GM11168 (cell line): ENCODE results near the gene ATAD3C.
"Not testable (repeated sequence)": the region's sequence is repeated elsewhere in the genome, so short reads cannot be mapped to it uniquely, and the experiment has no call there.

Experiments
- in situ Hi-C: fragments of 300-500 bp; cut with MboI; formaldehyde crosslinking; loops from one replicate; pipeline ENCODE4 v1.12.0; 2022; ENCODE audit warnings: low sequenced_read_pairs; ENCODE audit not compliant: unreplicated experiment

The ATAD3C gene

DNA sequence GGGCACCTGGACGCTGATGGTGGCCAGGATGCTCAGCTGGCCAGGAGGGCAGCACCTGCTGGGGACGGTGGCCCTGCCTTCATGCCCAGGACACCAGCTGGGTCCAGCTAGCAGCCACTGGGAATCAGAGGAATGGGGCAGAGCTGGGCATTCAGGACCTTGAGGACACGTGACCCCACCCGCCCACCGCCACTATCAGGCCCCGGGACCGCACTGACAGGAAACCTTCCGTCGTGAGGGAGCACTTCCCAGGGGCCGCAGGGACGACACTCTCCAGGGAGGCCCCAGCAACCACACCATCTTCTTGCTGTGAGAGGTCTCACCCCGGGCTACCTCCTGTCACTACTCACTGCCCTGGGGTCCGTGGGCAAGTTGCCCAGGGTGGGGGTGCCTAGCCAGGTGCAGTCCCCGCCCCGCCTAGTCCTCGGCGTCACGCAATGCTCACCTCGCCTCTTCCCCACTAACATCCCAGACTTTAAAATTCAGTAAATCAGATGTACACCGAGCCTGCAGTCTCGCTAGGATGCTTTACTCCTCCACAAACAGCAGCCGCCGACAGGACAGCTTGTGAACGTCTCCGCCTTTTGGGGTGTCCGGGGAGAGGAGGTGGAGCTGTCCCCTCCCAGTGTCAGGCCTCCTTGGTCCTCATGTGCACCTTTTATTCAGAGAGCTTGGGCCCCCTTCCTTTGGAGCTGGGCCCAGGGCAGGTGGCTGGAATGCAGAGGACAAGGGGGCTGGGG, 9.1 kb upstream of the ATAD3C start:
- in situ Hi-C loops, result no loop called here

- in situ Hi-C loops, result no loop called here
Measured at GRCh38 chr1:1441002-1441888, 8.2 kb upstream of the ATAD3C start.

DNA sequence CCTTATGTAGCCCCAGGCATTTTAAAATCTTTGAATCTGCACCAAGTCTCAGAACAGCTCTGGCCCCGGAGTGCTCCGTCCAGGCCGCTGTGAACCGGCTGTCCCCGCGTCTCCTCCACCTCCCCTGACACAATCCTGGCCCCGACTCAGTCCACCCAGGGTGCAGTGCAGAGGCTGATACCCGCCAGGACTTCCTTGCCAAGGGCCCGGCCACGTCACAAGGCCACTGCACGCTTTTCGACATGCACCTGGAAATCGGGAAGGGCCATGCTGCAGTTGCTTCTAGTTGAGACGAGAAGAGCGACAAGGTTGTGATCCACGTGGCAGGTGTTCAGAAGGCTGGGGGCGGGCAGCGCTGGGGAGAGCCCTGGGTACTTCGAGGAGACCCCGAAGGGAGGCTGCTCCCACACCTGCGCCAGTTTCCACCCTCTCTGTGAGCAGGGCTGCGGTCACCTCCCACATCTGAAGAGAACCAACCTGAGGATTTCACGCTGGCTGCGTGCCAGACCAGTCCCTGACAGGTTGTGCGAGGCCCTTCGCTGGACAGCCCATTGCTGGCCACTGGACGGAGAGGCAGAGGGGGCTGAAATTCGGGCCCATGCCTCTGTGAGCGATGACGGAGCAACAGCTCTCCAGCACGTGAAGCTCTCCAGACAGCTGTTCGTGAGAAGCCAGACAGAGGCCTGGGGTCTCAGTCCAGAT, 7.3 kb upstream of the ATAD3C start:
- in situ Hi-C loops, result no loop called here

DNA sequence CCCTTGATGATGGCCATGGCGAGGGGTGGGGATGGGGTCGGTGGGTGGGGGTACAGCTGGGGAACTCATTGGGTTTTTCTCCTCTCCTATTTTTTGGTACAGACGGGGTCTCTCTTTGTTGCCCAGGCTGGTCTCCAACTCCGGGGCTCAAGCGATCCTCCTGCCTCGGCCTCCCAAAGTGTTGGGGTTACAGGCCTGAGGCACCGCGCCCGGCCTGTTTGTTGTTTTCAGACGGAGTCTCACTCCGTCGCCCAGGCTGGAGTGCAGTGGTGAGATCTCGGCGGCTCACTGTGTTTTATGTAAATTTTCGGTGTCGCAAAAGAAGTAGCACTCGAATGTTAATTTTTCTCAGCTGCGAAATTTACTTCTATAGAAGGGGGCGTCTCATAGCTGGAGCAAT, 2.9 kb upstream of the ATAD3C start:
- in situ Hi-C loops, result loop anchor here (5.0 kb wide), 1 partner anchor 51 kb away; no protein-coding TSS in a partner anchor

DNA sequence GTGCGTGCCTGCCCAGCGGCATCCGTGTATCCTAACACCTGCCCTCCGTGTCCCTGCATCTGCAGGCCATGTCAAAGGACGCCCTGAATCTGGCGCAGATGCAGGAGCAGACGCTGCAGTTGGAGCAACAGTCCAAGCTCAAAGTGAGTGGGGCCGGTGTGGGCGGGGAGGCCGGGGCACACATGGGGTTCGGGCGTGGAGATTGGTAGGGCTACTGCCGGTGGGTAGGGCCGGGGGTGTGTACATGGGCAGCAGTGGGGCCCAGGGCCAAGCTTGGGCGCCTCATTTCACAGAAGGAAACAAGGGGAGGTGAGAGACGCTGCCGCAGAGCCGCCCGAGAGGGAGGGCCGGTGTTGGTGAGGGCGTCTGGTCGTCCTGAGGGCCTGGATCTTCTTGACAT, 1.1 kb downstream of the ATAD3C start:
- in situ Hi-C loops, result not testable (repeated sequence)

GRCh38 chr1:1451696-1452364, 2.3 kb downstream of the ATAD3C start:
- in situ Hi-C loops, result no loop called here

- in situ Hi-C loops, result not testable (repeated sequence)
Measured at GRCh38 chr1:1452365-1452739, 2.9 kb downstream of the ATAD3C start.

GRCh38 chr1:1452882-1453281, 3.4 kb downstream of the ATAD3C start:
- in situ Hi-C loops, result no loop called here

- in situ Hi-C loops, result not testable (repeated sequence)
Measured at GRCh38 chr1:1454286-1455056, 5.0 kb downstream of the ATAD3C start.

- in situ Hi-C loops, result no loop called here
Measured at GRCh38 chr1:1455366-1455884, 5.9 kb downstream of the ATAD3C start.

GRCh38 chr1:1455934-1456333, 6.4 kb downstream of the ATAD3C start:
- in situ Hi-C loops, result not testable (repeated sequence)

DNA sequence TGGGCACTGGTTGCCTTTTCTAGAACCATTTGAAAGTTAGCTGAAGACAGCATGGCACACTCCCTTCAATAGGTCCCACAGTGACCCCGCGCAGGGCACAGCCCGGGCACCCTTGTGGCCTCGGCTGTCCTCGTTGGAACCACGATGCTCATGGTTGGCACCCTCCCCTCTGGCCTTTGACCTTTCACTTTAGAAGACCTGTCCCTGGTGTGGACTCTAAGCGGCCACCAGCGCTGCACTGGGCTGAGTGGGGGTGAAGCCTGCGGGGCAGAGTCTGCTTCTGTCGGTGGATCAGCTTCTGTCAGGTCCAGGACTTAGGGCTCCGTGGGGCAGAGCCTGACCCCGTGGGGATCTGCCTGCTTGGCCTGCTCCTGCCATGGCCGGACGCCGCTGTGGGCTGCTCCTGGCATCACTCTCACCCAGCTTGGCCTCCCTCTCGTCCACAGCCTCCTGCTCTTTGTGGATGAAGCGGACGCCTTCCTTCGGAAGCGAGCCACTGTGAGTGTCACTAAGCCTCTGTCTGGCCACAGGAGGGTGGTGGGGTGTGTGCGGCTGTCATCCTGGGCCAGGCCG, 7.3 kb downstream of the ATAD3C start:
- in situ Hi-C loops, result not testable (repeated sequence)

- in situ Hi-C loops, result not testable (repeated sequence)
Measured at GRCh38 chr1:1459156-1459555, 9.7 kb downstream of the ATAD3C start.

DNA sequence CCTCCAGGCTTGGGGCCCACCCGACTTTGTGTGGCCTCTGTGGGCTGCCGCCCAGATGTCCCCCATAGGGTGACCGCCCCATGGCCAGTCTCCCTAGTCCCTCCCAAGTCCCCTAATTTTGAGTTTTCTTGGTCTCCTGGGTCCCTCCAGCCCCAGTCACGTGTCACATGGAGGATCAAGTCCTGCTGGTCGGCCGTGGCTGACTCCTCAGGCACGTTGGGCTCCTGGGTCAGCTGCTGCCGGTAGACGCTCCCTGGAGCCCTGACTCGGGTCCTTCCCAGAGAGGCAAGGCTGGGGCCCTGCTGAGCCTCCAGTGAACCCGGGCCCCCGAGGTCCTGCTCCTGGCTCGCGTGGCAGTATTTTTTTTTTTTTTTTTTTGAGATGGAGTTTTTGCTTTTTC, 10.2 kb downstream of the ATAD3C start:
- in situ Hi-C loops, result not testable (repeated sequence)

DNA sequence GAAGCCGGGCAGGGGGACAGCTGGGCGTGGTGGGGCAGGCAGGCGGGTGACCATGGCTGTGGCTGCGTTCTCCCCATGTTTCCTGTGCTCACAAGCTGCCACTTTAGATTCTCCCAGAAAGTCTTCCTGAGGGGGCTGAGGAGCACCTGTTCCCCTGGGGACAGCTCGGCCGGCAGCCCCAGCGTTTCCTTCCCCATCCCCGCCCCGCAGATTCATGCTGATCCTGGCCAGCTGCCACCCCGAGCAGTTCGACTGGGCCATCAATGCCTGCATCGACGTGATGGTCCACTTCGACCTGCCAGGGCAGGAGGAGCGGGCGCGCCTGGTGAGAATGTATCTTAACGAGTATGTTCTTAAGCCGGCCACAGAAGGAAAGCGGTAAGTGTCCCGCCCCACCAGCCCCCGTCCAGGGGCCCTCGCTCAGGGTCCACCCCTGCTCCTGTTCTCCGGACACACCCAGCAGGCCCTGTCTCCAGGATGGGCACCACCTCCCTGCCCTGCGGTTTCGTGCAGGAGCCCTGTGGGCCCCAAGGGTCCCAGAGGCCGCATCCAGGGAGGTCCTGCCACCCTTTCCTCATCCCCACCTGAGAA, 11.1 kb downstream of the ATAD3C start:
- in situ Hi-C loops, result no loop called here

- in situ Hi-C loops, result no loop called here
Measured at GRCh38 chr1:1461721-1462317, 12.3 kb downstream of the ATAD3C start.

GRCh38 chr1:1462318-1462966, 13.0 kb downstream of the ATAD3C start:
- in situ Hi-C loops, result no loop called here

- in situ Hi-C loops, result no loop called here
Measured at GRCh38 chr1:1463312-1463711, 13.8 kb downstream of the ATAD3C start.
